Mesendoderm (in vitro differentiated cells): ENCODE results near the gene NIPSNAP2.
A peak's percentile ranks its signal among the peaks of the same experiment; 100 is the strongest.

Source experiments
- DNase-seq: peaks from one replicate; pipeline ENCODE4 v3.0.0; 2013
- H2AK5ac ChIP-seq: 2 replicates; pipeline ENCODE4 v1.6.1; 2013; ENCODE audit warnings: low read length, inconsistent platforms
- H2BK120ac ChIP-seq: 2 replicates; pipeline ENCODE4 v1.6.1; 2013; ENCODE audit warnings: low read depth, mild to moderate bottlenecking, low read length, moderate library complexity, mixed read lengths
- H2BK15ac ChIP-seq: replicated peaks from 2 replicates; pipeline ENCODE4 v1.6.1; 2013; ENCODE audit warnings: low read depth, mild to moderate bottlenecking, moderate library complexity
- H2BK5ac ChIP-seq: 2 replicates; pipeline ENCODE4 v1.6.1; 2013; ENCODE audit warnings: low read length, inconsistent platforms
- H3K18ac ChIP-seq: 2 replicates; pipeline ENCODE4 v1.6.1; 2013; ENCODE audit warnings: mild to moderate bottlenecking, low read length, mixed read lengths
- H3K23ac ChIP-seq: one replicate; pipeline ENCODE4 v1.6.1; 2013; ENCODE audit warnings: low read length
- H3K27ac ChIP-seq: 2 replicates; pipeline ENCODE4 v1.5.1; 2013; ENCODE audit warnings: low read depth, mild to moderate bottlenecking, inconsistent platforms, low read length, moderate library complexity
- H3K27me3 ChIP-seq: 2 replicates; pipeline ENCODE4 v1.6.1; 2013; ENCODE audit warnings: low read length, control low read depth, mild to moderate bottlenecking, inconsistent platforms; ENCODE audit not compliant: insufficient read depth, poor library complexity
- H3K36me3 ChIP-seq: 2 replicates; pipeline ENCODE4 v1.6.1; 2013; ENCODE audit warnings: low read length, inconsistent platforms; ENCODE audit not compliant: control insufficient read depth, insufficient read depth
- H3K4ac ChIP-seq: one replicate; pipeline ENCODE4 v1.6.1; 2013; ENCODE audit warnings: low read depth, mild to moderate bottlenecking, low read length, moderate library complexity
- H3K4me1 ChIP-seq: 2 replicates; pipeline ENCODE4 v1.6.1; 2013; ENCODE audit warnings: low read depth, low read length, inconsistent platforms; ENCODE audit not compliant: control insufficient read depth
- H3K4me2 ChIP-seq: 2 replicates; pipeline ENCODE4 v1.6.1; 2013; ENCODE audit warnings: low read length
- H3K4me3 ChIP-seq: 2 replicates; pipeline ENCODE4 v1.5.1; 2013; ENCODE audit warnings: mild to moderate bottlenecking, low read length
- H3K56ac ChIP-seq: one replicate; pipeline ENCODE4 v1.6.1; 2013; ENCODE audit warnings: low read length
- H3K79me1 ChIP-seq: 2 replicates; pipeline ENCODE4 v1.6.1; 2013; ENCODE audit warnings: low read length, inconsistent platforms
- H3K79me2 ChIP-seq: 2 replicates; pipeline ENCODE4 v1.6.1; 2013; ENCODE audit warnings: mild to moderate bottlenecking, low read length; ENCODE audit not compliant: control insufficient read depth, insufficient read depth
- H3K9ac ChIP-seq: 2 replicates; pipeline ENCODE4 v1.6.1; 2013; ENCODE audit warnings: low read length, inconsistent platforms
- H4K5ac ChIP-seq: one replicate; pipeline ENCODE4 v1.6.1; 2013; ENCODE audit warnings: low read length
- H4K8ac ChIP-seq: one replicate; pipeline ENCODE4 v1.6.1; 2013; ENCODE audit warnings: low read depth, mild to moderate bottlenecking, control low read depth, low read length, moderate library complexity
- WGBS: extraction: QIAGEN DNeasy Blood & Tissue Kit; methylation state at CpG from one replicate; pipeline ENCODE4 v1.1.7; 2013; ENCODE audit warnings: low lambda C conversion rate, missing lambda C conversion rate; ENCODE audit not compliant: insufficient coverage; ENCODE audit errors: extremely low coverage; 5-methylcytosine and 5-hydroxymethylcytosine counted together

Gene NIPSNAP2

DNA sequence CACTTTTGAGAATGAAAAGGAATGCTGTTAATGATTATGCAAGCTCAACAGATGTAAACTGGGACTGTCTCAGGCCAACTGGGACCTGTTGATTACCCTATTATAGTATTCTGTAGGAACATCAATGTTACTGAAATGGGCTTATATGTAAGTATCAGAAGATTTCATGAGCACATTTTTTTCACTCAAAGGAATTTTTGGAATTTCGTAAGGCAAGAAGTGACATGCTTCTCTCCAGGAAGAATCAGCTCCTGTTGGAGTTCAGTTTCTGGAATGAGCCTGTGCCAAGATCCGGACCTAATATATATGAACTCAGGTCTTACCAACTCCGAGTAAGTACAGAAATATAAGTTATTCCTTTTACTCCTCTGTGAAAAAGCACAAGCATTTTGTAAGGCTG is 19.2 kb downstream of the NIPSNAP2 start:
- no peak overlapping the region for H2BK120ac ChIP-seq
- H3K27me3 ChIP-seq = no peaks in the 10 kb centered on the region
- no peak overlapping the region for H2AK5ac ChIP-seq
- no peak overlapping the region for H3K4me3 ChIP-seq
- H4K5ac ChIP-seq = no peak overlapping the region
- no CpG with 5 or more reads among the region's 3 CpGs for WGBS
- H3K27ac ChIP-seq = no peak overlapping the region
- H3K23ac ChIP-seq = no peak overlapping the region
- H3K4me1 ChIP-seq = no peaks in the 10 kb centered on the region
- H3K56ac ChIP-seq = no peak overlapping the region
- no peak overlapping the region for H3K4me2 ChIP-seq
- H3K36me3 ChIP-seq = peaks cover 3% of the 10 kb centered on the region
- H3K9ac ChIP-seq = no peak overlapping the region
- H3K18ac ChIP-seq = no peak overlapping the region
- no peak overlapping the region for H4K8ac ChIP-seq
- H2BK5ac ChIP-seq = no peak overlapping the region
- no peaks in the 10 kb centered on the region for H3K79me1 ChIP-seq
- H2BK15ac ChIP-seq = no peak overlapping the region
- H3K4ac ChIP-seq = no peak overlapping the region
- no peaks in the 10 kb centered on the region for H3K79me2 ChIP-seq
- DNase-seq = no peak

DNA sequence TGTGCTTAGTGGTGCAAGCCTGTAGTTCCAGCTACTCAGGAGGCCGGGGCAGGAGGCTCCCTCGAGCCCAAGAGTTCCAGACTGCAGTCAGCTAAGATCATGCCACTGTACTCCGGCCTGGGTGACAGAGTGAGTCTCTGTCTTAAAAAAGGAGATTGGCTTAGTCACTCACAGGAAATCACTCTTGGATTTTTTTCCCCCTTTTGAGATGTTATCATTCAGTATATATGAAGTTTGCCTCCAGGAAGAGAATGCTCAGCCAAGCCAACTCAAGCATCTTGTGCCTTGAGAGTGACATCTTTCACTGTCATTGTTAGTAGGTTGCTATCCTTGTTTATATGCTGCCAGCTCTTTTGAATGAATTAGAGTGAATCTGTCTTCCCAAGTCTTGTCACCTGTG is 28.0 kb downstream of the NIPSNAP2 start:
- no peak overlapping the region for H3K4me2 ChIP-seq
- no peak overlapping the region for H2BK15ac ChIP-seq
- no peak overlapping the region for H3K18ac ChIP-seq
- H3K79me2 ChIP-seq = no peaks in the 10 kb centered on the region
- H2AK5ac ChIP-seq = no peak overlapping the region
- no peak overlapping the region for H2BK5ac ChIP-seq
- no peak overlapping the region for H3K4me3 ChIP-seq
- no peak overlapping the region for H4K8ac ChIP-seq
- H3K4me1 ChIP-seq = no peaks in the 10 kb centered on the region
- no peaks in the 10 kb centered on the region for H3K36me3 ChIP-seq
- no peak for DNase-seq
- no peak overlapping the region for H3K56ac ChIP-seq
- no peaks in the 10 kb centered on the region for H3K27me3 ChIP-seq
- no peak overlapping the region for H3K23ac ChIP-seq
- no peak overlapping the region for H4K5ac ChIP-seq
- H3K27ac ChIP-seq = no peak overlapping the region
- H3K79me1 ChIP-seq = no peaks in the 10 kb centered on the region
- no peak overlapping the region for H3K9ac ChIP-seq
- H3K4ac ChIP-seq = no peak overlapping the region
- no CpG with 5 or more reads among the region's 3 CpGs for WGBS
- H2BK120ac ChIP-seq = no peak overlapping the region

DNA sequence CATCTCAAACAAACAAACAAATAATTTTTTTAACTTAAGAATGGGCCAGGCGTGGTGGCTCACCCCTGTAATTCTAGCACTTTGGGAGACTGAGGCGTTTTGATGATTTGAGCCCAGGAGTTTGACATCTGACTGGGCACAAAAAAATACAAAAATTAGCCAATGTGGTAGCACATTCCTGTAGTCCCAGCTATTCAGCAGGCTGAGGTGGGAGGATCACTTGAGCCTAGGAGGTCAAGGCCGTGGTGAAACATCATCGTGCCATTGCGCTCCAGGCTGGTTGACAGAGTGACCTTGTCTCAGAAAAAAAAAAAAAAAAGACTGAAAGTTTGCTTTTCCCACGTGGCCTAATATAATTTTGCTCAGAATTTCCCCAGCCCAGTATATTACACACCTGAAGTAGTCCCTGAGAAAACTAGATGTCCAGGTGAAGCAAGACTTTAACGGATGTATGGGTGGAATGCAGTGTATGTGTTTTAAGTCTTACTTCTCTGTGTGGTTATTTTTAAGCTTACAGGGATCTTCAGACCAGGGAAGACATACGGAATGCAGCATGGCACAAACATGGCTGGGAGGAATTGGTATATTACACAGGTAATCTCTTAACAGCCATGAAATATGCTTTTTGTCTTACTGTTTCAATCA is 32.6 kb downstream of the NIPSNAP2 start:
- no peak overlapping the region for H3K27ac ChIP-seq
- no peaks in the 10 kb centered on the region for H3K27me3 ChIP-seq
- H3K79me1 ChIP-seq = no peaks in the 10 kb centered on the region
- H4K5ac ChIP-seq = no peak overlapping the region
- H2BK120ac ChIP-seq = no peak overlapping the region
- H3K36me3 ChIP-seq = no peaks in the 10 kb centered on the region
- H4K8ac ChIP-seq = no peak overlapping the region
- H2BK5ac ChIP-seq = no peak overlapping the region
- no peak overlapping the region for H3K56ac ChIP-seq
- H3K4me1 ChIP-seq = no peaks in the 10 kb centered on the region
- no peaks in the 10 kb centered on the region for H3K79me2 ChIP-seq
- no peak overlapping the region for H3K4me3 ChIP-seq
- H2AK5ac ChIP-seq = no peak overlapping the region
- DNase-seq = no peak
- H3K9ac ChIP-seq = no peak overlapping the region
- H3K4me2 ChIP-seq = no peak overlapping the region
- no peak overlapping the region for H3K23ac ChIP-seq
- no CpG with 5 or more reads among the region's 8 CpGs for WGBS
- no peak overlapping the region for H2BK15ac ChIP-seq
- H3K4ac ChIP-seq = no peak overlapping the region
- no peak overlapping the region for H3K18ac ChIP-seq

DNA sequence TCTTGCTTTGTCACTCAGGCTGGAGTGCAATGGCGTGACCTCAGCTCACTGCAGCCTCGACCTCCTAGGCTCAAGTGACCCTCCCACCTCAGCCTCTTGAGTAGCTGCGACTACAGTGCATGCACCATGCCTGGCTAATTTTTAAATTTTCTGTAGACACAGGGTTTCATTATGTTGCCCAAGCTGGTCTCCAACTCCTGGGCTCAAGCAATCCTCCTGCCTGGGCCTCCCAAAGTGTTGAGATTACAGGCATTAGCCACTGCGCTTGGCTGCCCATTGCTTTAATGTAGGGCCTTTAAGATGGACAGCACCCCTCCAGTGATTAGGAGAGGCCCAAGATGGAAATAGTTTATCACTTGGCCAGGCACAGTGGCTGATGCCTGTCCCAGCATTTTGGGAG is 39.4 kb downstream of the NIPSNAP2 start:
- H3K4me3 ChIP-seq = no peak overlapping the region
- H3K27me3 ChIP-seq = no peaks in the 10 kb centered on the region
- no peaks in the 10 kb centered on the region for H3K4me1 ChIP-seq
- no peak overlapping the region for H2AK5ac ChIP-seq
- no peaks in the 10 kb centered on the region for H3K79me2 ChIP-seq
- no peaks in the 10 kb centered on the region for H3K79me1 ChIP-seq
- H3K9ac ChIP-seq = no peak overlapping the region
- H3K4me2 ChIP-seq = no peak overlapping the region
- no peak overlapping the region for H2BK120ac ChIP-seq
- WGBS = no CpG with 5 or more reads among the region's 4 CpGs
- H3K36me3 ChIP-seq = no peaks in the 10 kb centered on the region
- no peak for DNase-seq
- H3K56ac ChIP-seq = no peak overlapping the region
- no peak overlapping the region for H3K27ac ChIP-seq
- H4K5ac ChIP-seq = no peak overlapping the region
- H3K23ac ChIP-seq = no peak overlapping the region
- H3K18ac ChIP-seq = no peak overlapping the region
- no peak overlapping the region for H2BK5ac ChIP-seq
- H3K4ac ChIP-seq = no peak overlapping the region
- H2BK15ac ChIP-seq = no peak overlapping the region
- H4K8ac ChIP-seq = no peak overlapping the region

DNA sequence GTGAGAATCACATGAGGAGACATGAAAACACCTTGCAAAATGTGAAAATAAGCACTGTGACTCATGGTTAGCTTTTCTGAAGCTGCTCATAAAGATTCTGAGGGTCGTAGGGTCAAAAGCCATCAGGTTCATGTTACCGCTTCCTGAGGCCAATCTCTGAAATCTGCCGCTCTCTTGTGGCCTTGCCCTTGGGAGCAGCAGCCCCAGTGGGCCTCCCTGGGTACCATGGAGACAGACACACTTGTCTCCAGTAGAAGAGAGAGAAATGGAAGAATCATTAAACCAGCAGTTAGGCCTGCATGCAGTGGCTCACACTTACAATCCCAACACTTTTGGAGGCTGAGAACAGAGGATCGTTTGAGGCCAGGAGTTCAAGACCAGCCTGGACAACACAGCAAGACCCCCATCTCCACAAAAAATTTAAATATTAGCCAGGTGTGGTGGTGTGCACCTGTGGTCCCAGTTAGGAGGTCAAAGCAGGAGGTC is 42.8 kb downstream of the NIPSNAP2 start:
- H3K56ac ChIP-seq = no peak overlapping the region
- no peaks in the 10 kb centered on the region for H3K27me3 ChIP-seq
- no peak overlapping the region for H2BK5ac ChIP-seq
- H3K9ac ChIP-seq = no peak overlapping the region
- H3K18ac ChIP-seq = no peak overlapping the region
- no peak overlapping the region for H2BK120ac ChIP-seq
- H3K79me1 ChIP-seq = no peaks in the 10 kb centered on the region
- WGBS = no CpG with 5 or more reads among the region's 4 CpGs
- no peak overlapping the region for H3K4ac ChIP-seq
- no peak overlapping the region for H2AK5ac ChIP-seq
- no peak overlapping the region for H2BK15ac ChIP-seq
- H3K4me2 ChIP-seq = no peak overlapping the region
- no peaks in the 10 kb centered on the region for H3K36me3 ChIP-seq
- H4K5ac ChIP-seq = no peak overlapping the region
- H3K4me3 ChIP-seq = no peak overlapping the region
- no peak overlapping the region for H3K27ac ChIP-seq
- H3K4me1 ChIP-seq = no peaks in the 10 kb centered on the region
- DNase-seq = peak; percentile 14
- H3K23ac ChIP-seq = no peak overlapping the region
- H4K8ac ChIP-seq = no peak overlapping the region
- no peaks in the 10 kb centered on the region for H3K79me2 ChIP-seq

DNA sequence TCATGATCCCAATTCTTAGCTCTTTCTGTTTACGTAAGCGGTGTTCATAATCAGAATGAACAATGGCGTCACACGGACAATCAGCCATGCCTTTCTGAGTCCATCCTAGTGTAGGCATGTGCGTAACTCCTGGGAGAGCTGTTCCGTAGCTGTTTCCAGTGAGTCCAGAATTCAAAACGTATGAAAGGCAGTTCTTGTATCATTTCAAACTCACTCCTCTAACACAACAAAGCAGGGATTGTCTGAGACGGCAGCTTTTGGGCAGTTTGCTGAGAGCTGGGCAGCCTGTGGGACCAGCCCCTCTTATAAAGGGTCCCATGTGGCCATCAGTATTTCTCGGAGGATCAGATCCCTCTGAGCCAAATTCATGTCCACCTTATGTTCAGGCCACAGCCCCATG is 43.5 kb downstream of the NIPSNAP2 start:
- Histone ChIP-seq H3K56ac (no peak overlapping the region), H3K4me3 (no peak overlapping the region), H3K9ac (no peak overlapping the region), H3K27ac (no peak overlapping the region), H2AK5ac (no peak overlapping the region), H3K79me1 (no peaks in the 10 kb centered on the region), H2BK120ac (no peak overlapping the region), H3K23ac (no peak overlapping the region), H2BK15ac (no peak overlapping the region), H3K36me3 (no peaks in the 10 kb centered on the region), H4K8ac (no peak overlapping the region), H3K18ac (no peak overlapping the region), H3K4me2 (no peak overlapping the region), H3K4ac (no peak overlapping the region), H3K4me1 (no peaks in the 10 kb centered on the region), H4K5ac (no peak overlapping the region), H2BK5ac (no peak overlapping the region), H3K27me3 (no peaks in the 10 kb centered on the region), H3K79me2 (no peaks in the 10 kb centered on the region)
- DNase-seq = no peak
- no CpG with 5 or more reads among the region's 9 CpGs for WGBS
